Suprapubic skin (tissue), 4 donors: ENCODE data around the gene NTMT1.

Experiments used
- POLR2A ChIP-seq, 2 donors: fragments of 450-650 bp; IDR thresholded peaks; one replicate each; pipeline ENCODE4 v1.6.1; 2017; ENCODE audit warnings: antibody characterized with exemption in 2 of 2, mild to moderate bottlenecking in 2 of 2, moderate library complexity in 2 of 2
- POLR2AphosphoS5 ChIP-seq, 3 donors: sonication (generic); formaldehyde crosslinking; IDR thresholded peaks; one replicate each; pipeline ENCODE4 v1.6.1; 2017; ENCODE audit warnings: antibody characterized with exemption in 3 of 3
- TF ChIP-seq, protein P1 (sequence below), 2 donors: fragments of 200-600 bp in 1 of 2; fragments of 450-650 bp in 1 of 2; sonication (generic) in 1 of 2; IDR thresholded peaks; one replicate each; pipeline ENCODE4 v1.5.1; 2016 to 2019; ENCODE audit warnings: antibody characterized with exemption in 2 of 2, mild to moderate bottlenecking in 1 of 2, moderate library complexity in 1 of 2

- TF ChIP-seq POLR2A (IDR thresholded peaks at IDR 0.05) (no peak), POLR2AphosphoS5 (IDR thresholded peaks at IDR 0.05) (no peak)
- TF ChIP-seq, protein P1, sequence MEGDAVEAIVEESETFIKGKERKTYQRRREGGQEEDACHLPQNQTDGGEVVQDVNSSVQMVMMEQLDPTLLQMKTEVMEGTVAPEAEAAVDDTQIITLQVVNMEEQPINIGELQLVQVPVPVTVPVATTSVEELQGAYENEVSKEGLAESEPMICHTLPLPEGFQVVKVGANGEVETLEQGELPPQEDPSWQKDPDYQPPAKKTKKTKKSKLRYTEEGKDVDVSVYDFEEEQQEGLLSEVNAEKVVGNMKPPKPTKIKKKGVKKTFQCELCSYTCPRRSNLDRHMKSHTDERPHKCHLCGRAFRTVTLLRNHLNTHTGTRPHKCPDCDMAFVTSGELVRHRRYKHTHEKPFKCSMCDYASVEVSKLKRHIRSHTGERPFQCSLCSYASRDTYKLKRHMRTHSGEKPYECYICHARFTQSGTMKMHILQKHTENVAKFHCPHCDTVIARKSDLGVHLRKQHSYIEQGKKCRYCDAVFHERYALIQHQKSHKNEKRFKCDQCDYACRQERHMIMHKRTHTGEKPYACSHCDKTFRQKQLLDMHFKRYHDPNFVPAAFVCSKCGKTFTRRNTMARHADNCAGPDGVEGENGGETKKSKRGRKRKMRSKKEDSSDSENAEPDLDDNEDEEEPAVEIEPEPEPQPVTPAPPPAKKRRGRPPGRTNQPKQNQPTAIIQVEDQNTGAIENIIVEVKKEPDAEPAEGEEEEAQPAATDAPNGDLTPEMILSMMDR (IDR thresholded peaks at IDR 0.05) = no peak
Measured at GRCh38 chr9:129679537-129679936, 53.6 kb downstream of the NTMT1 start.
